ENCODE data around the gene PKIB.
"Not testable (repeated sequence)": the region's sequence is repeated elsewhere in the genome, so short reads cannot be mapped to it uniquely, and the experiment has no call there.

Gene PKIB

GRCh38 chr6:122620428-122620827, 10.2 kb downstream of the PKIB start:
- in situ Hi-C loops (cut with MboI; ENCODE audit: low sequenced_read_pairs) = no loop called here

GRCh38 chr6:122620902-122621301, 10.7 kb downstream of the PKIB start:
- in situ Hi-C loops (cut with MboI; ENCODE audit: low sequenced_read_pairs) = no loop called here

- in situ Hi-C loops (cut with MboI; ENCODE audit: low sequenced_read_pairs) = no loop called here
These were observed 11.4 kb downstream of the PKIB start for GRCh38 chr6:122621638-122622037.

- in situ Hi-C loops (cut with MboI; ENCODE audit: low sequenced_read_pairs) = no loop called here
These were observed 12.3 kb downstream of the PKIB start for GRCh38 chr6:122622479-122622878.

- in situ Hi-C loops (cut with MboI; ENCODE audit: low sequenced_read_pairs) = no loop called here
These were observed 13.1 kb downstream of the PKIB start for GRCh38 chr6:122623279-122623678.

GRCh38 chr6:122624853-122625252, 14.6 kb downstream of the PKIB start:
- in situ Hi-C loops (cut with MboI; ENCODE audit: low sequenced_read_pairs) = no loop called here

- in situ Hi-C loops (cut with MboI; ENCODE audit: low sequenced_read_pairs) = no loop called here
These were observed 18.5 kb downstream of the PKIB start for GRCh38 chr6:122628714-122629113.

GRCh38 chr6:122631571-122632249, 21.5 kb downstream of the PKIB start:
- in situ Hi-C loops (cut with MboI; ENCODE audit: low sequenced_read_pairs) = no loop called here

GRCh38 chr6:122640366-122640765, 30.2 kb downstream of the PKIB start:
- in situ Hi-C loops (cut with MboI; ENCODE audit: low sequenced_read_pairs) = no loop called here

GRCh38 chr6:122641819-122642218, 31.6 kb downstream of the PKIB start:
- in situ Hi-C loops (cut with MboI; ENCODE audit: low sequenced_read_pairs) = no loop called here

- in situ Hi-C loops (cut with MboI; ENCODE audit: low sequenced_read_pairs) = not testable (repeated sequence)
These were observed 32.4 kb downstream of the PKIB start for GRCh38 chr6:122642604-122643003.

- in situ Hi-C loops (cut with MboI; ENCODE audit: low sequenced_read_pairs) = no loop called here
These were observed 35.1 kb downstream of the PKIB start for GRCh38 chr6:122645256-122645655.

- in situ Hi-C loops (cut with MboI; ENCODE audit: low sequenced_read_pairs) = no loop called here
These were observed 37.6 kb downstream of the PKIB start for GRCh38 chr6:122647765-122648164.

GRCh38 chr6:122648726-122649125, 38.5 kb downstream of the PKIB start:
- in situ Hi-C loops (cut with MboI; ENCODE audit: low sequenced_read_pairs) = no loop called here

GRCh38 chr6:122649701-122650100, 39.5 kb downstream of the PKIB start:
- in situ Hi-C loops (cut with MboI; ENCODE audit: low sequenced_read_pairs) = no loop called here

- in situ Hi-C loops (cut with MboI; ENCODE audit: low sequenced_read_pairs) = no loop called here
These were observed 40.2 kb downstream of the PKIB start for GRCh38 chr6:122650403-122650802.

- in situ Hi-C loops (cut with MboI; ENCODE audit: low sequenced_read_pairs) = no loop called here
These were observed 40.8 kb downstream of the PKIB start for GRCh38 chr6:122651031-122651430.

- in situ Hi-C loops (cut with MboI; ENCODE audit: low sequenced_read_pairs) = no loop called here
These were observed 41.4 kb downstream of the PKIB start for GRCh38 chr6:122651604-122652003.

- in situ Hi-C loops (cut with MboI; ENCODE audit: low sequenced_read_pairs) = no loop called here
These were observed 42.2 kb downstream of the PKIB start for GRCh38 chr6:122652431-122652830.

GRCh38 chr6:122653094-122653493, 42.9 kb downstream of the PKIB start:
- in situ Hi-C loops (cut with MboI; ENCODE audit: low sequenced_read_pairs) = no loop called here

GRCh38 chr6:122654012-122654411, 43.8 kb downstream of the PKIB start:
- in situ Hi-C loops (cut with MboI; ENCODE audit: low sequenced_read_pairs) = no loop called here

- in situ Hi-C loops (cut with MboI; ENCODE audit: low sequenced_read_pairs) = no loop called here
These were observed 47.4 kb downstream of the PKIB start for GRCh38 chr6:122657601-122658000.

- in situ Hi-C loops (cut with MboI; ENCODE audit: low sequenced_read_pairs) = no loop called here
These were observed 50.1 kb downstream of the PKIB start for GRCh38 chr6:122660296-122660695.

Measured in HL-60/S4 (cell line).